ENCODE results near the gene KMT2E. TPM values are rescaled to one million over a fixed set of nuclear protein-coding genes. Genes with fewer than 3 reads are reported as not detected.

KMT2E gene
- total RNA-seq, 1 donor = 132 TPM

- TF ChIP-seq CTCF (IDR thresholded peaks at IDR 0.05; ENCODE audit: insufficient read depth, low read length) = no peak
- DNase-seq (ENCODE audit: low read depth) = no peak
- no peak overlapping the region for H3K4me3 ChIP-seq (ENCODE audit: low read depth, low read length)
These were observed 147.4 kb downstream of the KMT2E start for GRCh38 chr7:105161366-105161765.

Measured in fibroblast of the aortic adventitia (primary cell).